ENCODE data around the gene TRIP10.

GRCh38 chr19:6712692-6713670 is 26.5 kb upstream of the TRIP10 start:
- TF ChIP-seq CTCF (IDR thresholded peaks at IDR 0.05) (no peak), EZH2phosphoT487 (IDR thresholded peaks at IDR 0.05) (no peak)
